Measurements from ENCODE around the gene EME1.
"Not testable (repeated sequence)": the region's sequence is repeated elsewhere in the genome, so short reads cannot be mapped to it uniquely, and the experiment has no call there.

The EME1 gene, protein sequence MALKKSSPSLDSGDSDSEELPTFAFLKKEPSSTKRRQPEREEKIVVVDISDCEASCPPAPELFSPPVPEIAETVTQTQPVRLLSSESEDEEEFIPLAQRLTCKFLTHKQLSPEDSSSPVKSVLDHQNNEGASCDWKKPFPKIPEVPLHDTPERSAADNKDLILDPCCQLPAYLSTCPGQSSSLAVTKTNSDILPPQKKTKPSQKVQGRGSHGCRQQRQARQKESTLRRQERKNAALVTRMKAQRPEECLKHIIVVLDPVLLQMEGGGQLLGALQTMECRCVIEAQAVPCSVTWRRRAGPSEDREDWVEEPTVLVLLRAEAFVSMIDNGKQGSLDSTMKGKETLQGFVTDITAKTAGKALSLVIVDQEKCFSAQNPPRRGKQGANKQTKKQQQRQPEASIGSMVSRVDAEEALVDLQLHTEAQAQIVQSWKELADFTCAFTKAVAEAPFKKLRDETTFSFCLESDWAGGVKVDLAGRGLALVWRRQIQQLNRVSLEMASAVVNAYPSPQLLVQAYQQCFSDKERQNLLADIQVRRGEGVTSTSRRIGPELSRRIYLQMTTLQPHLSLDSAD

DNA sequence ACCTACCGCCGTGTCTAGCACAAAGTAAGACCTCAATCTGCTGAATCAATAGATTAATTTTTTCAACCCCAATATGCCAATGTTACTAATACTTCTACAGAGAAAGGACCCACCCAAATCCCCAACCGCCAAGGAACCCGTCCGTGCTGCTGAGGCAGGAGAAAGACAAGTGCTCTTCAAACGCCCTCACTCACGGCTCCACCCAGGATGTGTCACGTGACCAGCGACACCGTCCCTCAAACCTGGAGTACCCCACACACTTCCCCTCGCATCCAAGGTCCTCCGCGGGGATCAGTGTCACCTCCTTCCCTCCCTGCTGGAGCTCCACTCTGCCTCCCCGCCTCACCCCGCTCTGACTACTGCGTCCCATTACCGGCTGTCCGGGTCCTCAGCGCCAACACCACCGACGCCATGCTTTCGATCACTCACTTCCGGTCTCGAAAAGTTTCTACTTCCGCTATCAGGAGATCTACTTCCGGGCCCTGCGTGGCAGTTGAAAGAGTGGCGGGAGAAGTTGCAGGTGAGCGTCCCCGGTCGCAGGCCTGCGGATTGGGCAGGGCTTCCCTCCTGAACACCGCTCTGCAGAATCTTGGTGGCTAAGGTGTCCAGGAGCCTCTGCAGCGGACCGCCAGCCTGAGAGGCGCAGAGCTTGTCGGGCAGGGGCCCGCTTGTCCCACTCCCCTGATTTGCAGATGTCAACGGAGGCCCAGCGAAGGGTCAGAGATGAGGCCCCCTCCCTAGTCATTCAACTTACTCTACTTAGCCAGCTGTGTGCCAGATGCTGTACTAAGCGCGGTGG is at the start of gene EME1, which contains the start of gene MRPL27:
Gene EME1 (plus strand): TSS at position 472 of the 799 bp plus-strand sequence. CDS start 1,980 bp downstream, outside the sequence.
Gene MRPL27 (minus strand): TSS at position 427 of the 799 bp plus-strand sequence. CDS start 14 bp downstream, at position 413.
- peak; percentile 90 for DNase-seq

DNA sequence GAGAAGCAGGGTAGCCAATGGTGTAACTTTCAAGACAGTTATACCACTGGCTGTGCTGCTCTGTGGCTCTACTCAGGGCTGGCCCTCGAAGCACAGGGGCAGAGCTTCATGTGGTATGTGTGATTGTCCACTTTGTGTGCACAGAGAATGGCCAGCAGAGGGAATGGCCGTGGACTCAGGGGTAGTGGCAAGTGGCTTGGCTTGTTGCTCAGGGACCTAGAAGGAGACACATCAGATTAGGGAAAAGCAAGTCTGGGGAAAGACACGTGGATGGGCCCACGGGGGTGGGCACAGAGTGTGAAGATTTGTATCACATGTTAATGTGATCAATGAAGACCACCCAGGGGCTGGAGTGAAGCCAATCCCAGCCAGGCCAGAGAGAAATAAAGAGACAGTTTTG is 47.1 kb upstream of the EME1 start:
- no peak for DNase-seq

- no peak for DNase-seq
Observed at GRCh38 chr17:50326831-50327364, 46.1 kb upstream of the EME1 start.

GRCh38 chr17:50328363-50329325 is 44.4 kb upstream of the EME1 start:
- DNase-seq = no peak

- DNase-seq = no peak
Observed at GRCh38 chr17:50329716-50330115, 43.3 kb upstream of the EME1 start.

GRCh38 chr17:50330151-50330775 is 42.8 kb upstream of the EME1 start:
- DNase-seq = no peak

- DNase-seq = no peak
Observed at GRCh38 chr17:50331085-50331791, 41.8 kb upstream of the EME1 start.

- no peak for DNase-seq
Observed at GRCh38 chr17:50332196-50332595, 40.8 kb upstream of the EME1 start.

GRCh38 chr17:50333291-50334057 is 39.6 kb upstream of the EME1 start:
- DNase-seq = not testable (repeated sequence)

DNA sequence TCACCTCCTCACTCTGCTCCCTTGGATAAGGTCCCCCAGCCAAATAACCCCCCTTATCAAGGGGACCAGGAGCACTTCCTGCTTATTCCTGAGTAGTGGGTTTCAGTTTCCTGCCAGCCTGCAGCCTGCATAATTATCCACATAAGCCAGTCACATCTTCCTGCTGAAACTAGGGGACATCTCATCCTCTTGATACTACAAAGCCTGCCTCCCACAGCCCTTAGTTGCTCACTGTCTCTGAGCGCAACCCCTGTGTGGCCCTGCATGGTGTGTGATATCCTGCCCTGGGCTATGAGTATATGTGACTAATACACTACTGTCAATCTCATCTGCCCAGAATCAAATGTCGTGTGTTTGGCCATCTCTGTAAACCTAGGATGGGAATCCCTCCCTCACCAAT is 35.1 kb upstream of the EME1 start:
- no peak for DNase-seq

GRCh38 chr17:50338645-50339044 is 34.4 kb upstream of the EME1 start:
- DNase-seq = no peak

GRCh38 chr17:50339381-50339780 is 33.6 kb upstream of the EME1 start:
- DNase-seq = no peak

DNA sequence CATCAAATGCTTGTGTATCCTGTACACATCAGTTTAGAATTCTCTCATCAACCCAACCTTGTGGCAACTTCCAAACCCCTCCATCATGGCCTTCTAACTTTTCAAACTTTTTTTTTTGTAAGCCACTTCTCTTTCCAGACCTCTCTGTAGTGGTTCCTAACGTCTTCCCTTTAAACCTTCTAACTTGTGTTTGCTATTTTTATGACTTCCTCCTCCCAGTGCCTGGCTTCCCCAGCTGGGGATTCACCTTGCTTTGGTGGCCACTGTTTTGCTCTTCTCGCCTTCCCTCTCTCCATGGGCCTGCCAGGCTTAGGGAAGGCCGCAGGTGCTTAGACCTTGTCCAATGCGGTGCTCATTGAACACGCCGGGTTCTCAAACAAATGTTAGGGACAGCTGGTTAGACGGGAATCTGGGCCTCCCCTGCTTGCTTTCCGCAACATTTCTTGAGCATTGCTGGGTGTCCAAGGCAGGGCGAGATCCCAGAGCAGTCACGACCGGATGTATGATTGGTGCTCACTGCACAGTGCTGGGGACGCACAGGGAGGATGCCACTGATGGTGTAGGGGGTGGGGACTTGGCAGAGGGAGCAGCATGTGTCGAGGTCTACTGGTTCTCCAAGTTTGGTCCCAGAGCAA is 28.2 kb upstream of the EME1 start:
- no peak for DNase-seq

DNA sequence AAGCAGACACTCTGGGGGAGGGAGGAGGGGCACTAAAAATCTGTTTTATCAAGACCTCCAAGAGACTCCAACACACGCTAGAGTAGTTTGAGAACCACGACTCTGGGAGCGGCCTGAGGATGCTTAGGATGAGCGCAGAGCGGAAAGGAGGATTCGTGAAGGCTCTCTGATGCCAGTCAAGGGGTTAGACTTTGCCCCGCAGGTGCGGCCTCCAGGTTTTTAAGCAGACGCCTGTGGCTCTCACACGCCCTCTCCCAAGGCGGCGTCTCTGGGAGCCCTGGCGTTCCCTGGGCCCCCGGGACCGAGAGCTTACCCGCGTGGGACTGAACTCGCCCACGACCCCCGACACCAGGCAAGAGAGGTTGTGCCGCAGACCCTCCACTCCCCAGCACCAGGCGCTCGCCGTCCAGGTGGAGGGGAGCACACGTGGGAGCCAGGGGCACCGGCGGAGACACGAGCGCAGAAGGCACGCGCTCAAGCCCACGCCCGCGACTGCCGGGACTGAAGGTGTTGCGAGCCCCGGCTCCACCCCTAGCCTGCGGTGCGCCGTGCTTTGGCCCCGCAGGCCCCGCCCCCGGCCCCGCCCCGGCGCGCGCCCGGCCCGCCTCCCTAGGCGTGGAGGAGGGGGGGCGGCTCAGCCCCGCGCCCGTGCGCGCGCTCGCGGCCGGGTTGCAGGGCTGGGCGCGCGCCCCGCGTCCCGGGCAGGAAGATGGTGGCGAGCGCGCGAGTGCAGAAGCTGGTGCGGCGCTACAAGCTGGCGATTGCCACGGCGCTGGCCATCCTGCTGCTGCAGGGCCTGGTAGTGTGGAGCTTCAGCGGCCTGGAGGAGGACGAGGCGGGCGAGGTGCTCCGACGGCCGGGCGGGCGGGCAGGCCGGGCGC is 27.4 kb upstream of the EME1 start, which contains the start of gene XYLT2:
Gene XYLT2 (plus strand): TSS at position 695 of the 881 bp plus-strand sequence. CDS start 15 bp downstream, at position 710.
- DNase-seq = peak; percentile 67

GRCh38 chr17:50346313-50347116 is 26.5 kb upstream of the EME1 start:
- peak; percentile 12 for DNase-seq

- DNase-seq = no peak
Observed at GRCh38 chr17:50347117-50347893, 25.7 kb upstream of the EME1 start.

- DNase-seq = no peak
Observed at GRCh38 chr17:50347894-50348291, 25.1 kb upstream of the EME1 start.

All from NCI-H526 treated with DMSO at 0.1 percent for 48 hours (cell line).